WTC11 (cell line): ENCODE data around the gene B4GAT1. TPM values are rescaled to one million over a fixed set of nuclear protein-coding genes. Genes with fewer than 3 reads are reported as not detected.

Experiments used
- ATAC-seq: fragments of 200-7000 bp; cut with Tn5 transposase; 2 replicates; pipeline ENCODE4 v1.10.0; 2021; ENCODE audit warnings: mild to moderate bottlenecking, moderate library complexity
- CTCF ChIA-PET: fragments of 300-600 bp; sonication (Branson Sonifier 250); formaldehyde crosslinking; loops from one replicate; lab custom pipeline; 2021; ENCODE audit warnings: antibody characterized with exemption; lab: Charles Lee
- POLR2A ChIA-PET: fragments of 350-600 bp; sonication (Branson Sonifier 250); formaldehyde crosslinking; loops from one replicate; lab custom pipeline; 2021; ENCODE audit warnings: antibody characterized with exemption; lab: Charles Lee
- DNase-seq: peaks from one replicate; pipeline ENCODE4 v3.0.0; 2021; ENCODE audit warnings: low spot score
- H3K27ac Mint-ChIP-seq: 2 replicates; pipeline ENCODE4 v1.8.0; 2021; ENCODE audit warnings: mixed read lengths
- H3K27me3 Mint-ChIP-seq: 2 replicates; pipeline ENCODE4 v1.8.0; 2021; ENCODE audit warnings: low read depth, mild to moderate bottlenecking, moderate library complexity, mixed read lengths
- H3K36me3 Mint-ChIP-seq: 2 replicates; pipeline ENCODE4 v1.8.0; 2021; ENCODE audit warnings: mixed read lengths
- H3K4me1 Mint-ChIP-seq: 2 replicates; pipeline ENCODE4 v1.8.0; 2022; ENCODE audit warnings: mixed read lengths
- H3K4me3 Mint-ChIP-seq: 2 replicates; pipeline ENCODE4 v1.8.0; 2021; ENCODE audit warnings: mild to moderate bottlenecking, moderate library complexity, mixed read lengths
- H3K9me3 Mint-ChIP-seq: 2 replicates; pipeline ENCODE4 v1.8.0; 2021; ENCODE audit warnings: mixed read lengths
- CREM ChIP-seq: sonication (generic); formaldehyde crosslinking; IDR thresholded peaks from 2 replicates; pipeline ENCODE4 v1.8.1; 2022; ENCODE audit warnings: mild to moderate bottlenecking, missing genetic modification reagents, moderate library complexity
- ETV6 ChIP-seq: sonication (generic); formaldehyde crosslinking; IDR thresholded peaks from 2 replicates; pipeline ENCODE4 v1.8.1; 2022; ENCODE audit warnings: mild to moderate bottlenecking, missing genetic modification reagents
- FOXJ3 ChIP-seq: sonication (generic); formaldehyde crosslinking; IDR thresholded peaks from 2 replicates; pipeline ENCODE4 v1.9.0; 2021; ENCODE audit warnings: missing genetic modification reagents, mild to moderate bottlenecking, borderline replicate concordance
- GABPB1 ChIP-seq: sonication (generic); formaldehyde crosslinking; IDR thresholded peaks from 2 replicates; pipeline ENCODE4 v1.8.1; 2023; ENCODE audit warnings: mild to moderate bottlenecking, missing genetic modification reagents
- MXD4 ChIP-seq: fragments of 250-450 bp; sonication (Bioruptor Pico); IDR thresholded peaks from 2 replicates; pipeline ENCODE4 v1.8.0; 2021; ENCODE audit warnings: mild to moderate bottlenecking, moderate library complexity, borderline replicate concordance
- PRRX2 ChIP-seq: fragments of 250-450 bp; sonication (Bioruptor Pico); IDR thresholded peaks from 2 replicates; pipeline ENCODE4 v1.8.0; 2021; ENCODE audit warnings: mild to moderate bottlenecking
- SP1 ChIP-seq: sonication (generic); formaldehyde crosslinking; conservative IDR thresholded peaks from 2 replicates; pipeline ENCODE4 v1.8.1; 2022; ENCODE audit warnings: missing genetic modification reagents
- TEAD4 ChIP-seq: sonication (generic); formaldehyde crosslinking; IDR thresholded peaks from 2 replicates; pipeline ENCODE4 v1.8.0; 2022; ENCODE audit warnings: mild to moderate bottlenecking, missing genetic modification reagents
- TP53 ChIP-seq: sonication (generic); formaldehyde crosslinking; IDR thresholded peaks from 2 replicates; pipeline ENCODE4 v1.8.1; 2023; ENCODE audit warnings: mild to moderate bottlenecking, missing genetic modification reagents
- ZNF121 ChIP-seq: sonication (generic); formaldehyde crosslinking; IDR thresholded peaks from 2 replicates; pipeline ENCODE4 v1.8.0; 2023; ENCODE audit warnings: missing genetic modification reagents
- ZNF317 ChIP-seq: sonication (generic); formaldehyde crosslinking; IDR thresholded peaks from 2 replicates; pipeline ENCODE4 v1.8.1; 2023; ENCODE audit warnings: low read depth, mild to moderate bottlenecking, moderate library complexity, missing genetic modification reagents, borderline replicate concordance
- ZNF396 ChIP-seq: fragments of 250-450 bp; sonication (Bioruptor Pico); IDR thresholded peaks from 2 replicates; pipeline ENCODE4 v1.8.0; 2021; ENCODE audit warnings: mild to moderate bottlenecking, moderate library complexity, borderline replicate concordance
- total RNA-seq: library from RNA; stranded (reverse); gene quantifications from 3 replicates; pipeline ENCODE4 v1.2.3, GENCODE V29; 2021
- TF ChIP-seq, protein P1 (sequence below): sonication (generic); formaldehyde crosslinking; IDR thresholded peaks from 2 replicates; pipeline ENCODE4 v1.8.1; 2023; ENCODE audit warnings: mild to moderate bottlenecking, missing genetic modification reagents
- TF ChIP-seq, protein P2 (sequence below): sonication (generic); formaldehyde crosslinking; IDR thresholded peaks from 2 replicates; pipeline ENCODE4 v1.8.1; 2022; ENCODE audit warnings: low read depth, mild to moderate bottlenecking, moderate library complexity, missing genetic modification reagents, borderline replicate concordance
- TF ChIP-seq, protein P3 (sequence below): sonication (generic); formaldehyde crosslinking; IDR thresholded peaks from 2 replicates; pipeline ENCODE4 v1.8.0; 2022; ENCODE audit warnings: mild to moderate bottlenecking, missing genetic modification reagents
- TF ChIP-seq, protein P4 (sequence below): sonication (generic); formaldehyde crosslinking; IDR thresholded peaks from 2 replicates; pipeline ENCODE4 v1.8.0; 2022; ENCODE audit warnings: mild to moderate bottlenecking, missing genetic modification reagents
- TF ChIP-seq, protein P5 (sequence below): sonication (generic); formaldehyde crosslinking; IDR thresholded peaks from 2 replicates; pipeline ENCODE4 v1.8.1; 2022; ENCODE audit warnings: mild to moderate bottlenecking, missing genetic modification reagents, moderate library complexity, borderline replicate concordance
- TF ChIP-seq, protein P6 (sequence below): sonication (generic); formaldehyde crosslinking; IDR thresholded peaks from 2 replicates; pipeline ENCODE4 v1.8.1; 2022; ENCODE audit warnings: mild to moderate bottlenecking, moderate library complexity, missing genetic modification reagents

The B4GAT1 gene
- total RNA-seq, 1 experiment from 2014 or later, result 34.1 TPM

DNA sequence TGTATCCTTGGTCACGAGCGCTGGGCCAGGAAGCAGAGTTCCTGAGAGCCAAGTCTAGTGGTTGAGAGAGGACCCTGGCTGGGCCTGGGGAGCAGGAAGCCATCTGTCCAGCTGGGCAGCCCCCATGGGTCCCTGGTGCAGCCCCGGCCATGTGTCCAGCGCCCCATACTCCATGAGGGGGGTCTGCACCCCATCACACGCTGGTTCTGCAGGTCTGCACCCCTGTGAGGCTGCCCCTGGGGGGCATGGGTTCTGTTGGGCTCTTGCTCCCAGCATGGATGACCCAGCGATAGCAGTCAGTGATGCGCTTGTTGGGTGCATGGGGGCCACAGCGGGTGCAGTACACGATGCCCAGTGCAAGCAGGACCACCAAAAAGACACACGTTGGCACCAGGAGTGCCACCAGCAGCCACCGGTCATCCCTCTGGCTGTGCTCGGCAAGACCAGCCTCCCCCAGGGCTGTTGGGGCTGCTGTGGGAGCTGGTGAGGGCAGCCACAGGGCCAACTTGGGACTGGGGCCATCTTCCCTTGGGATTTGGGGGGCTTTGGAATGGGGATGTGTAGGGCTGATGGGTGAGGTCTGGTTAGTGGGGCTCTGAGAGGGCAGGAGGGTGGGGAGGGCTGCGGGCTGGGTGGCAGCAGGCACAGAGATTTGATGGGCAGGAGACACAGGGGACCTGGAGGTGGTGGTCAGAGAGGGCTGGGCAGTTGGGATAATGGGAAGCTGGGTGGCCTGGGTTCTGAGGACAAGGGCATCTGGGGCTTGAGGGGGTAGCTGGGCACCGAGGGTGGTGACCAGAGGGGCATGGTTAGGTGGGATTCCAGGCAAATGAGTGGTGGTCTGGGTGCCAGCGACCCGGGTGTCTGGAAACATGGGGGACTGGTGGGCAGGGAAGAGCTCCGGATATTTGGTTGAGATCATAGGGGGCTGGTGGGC, 32.6 kb downstream of the B4GAT1 start (continued):
- TF ChIP-seq, protein P1, sequence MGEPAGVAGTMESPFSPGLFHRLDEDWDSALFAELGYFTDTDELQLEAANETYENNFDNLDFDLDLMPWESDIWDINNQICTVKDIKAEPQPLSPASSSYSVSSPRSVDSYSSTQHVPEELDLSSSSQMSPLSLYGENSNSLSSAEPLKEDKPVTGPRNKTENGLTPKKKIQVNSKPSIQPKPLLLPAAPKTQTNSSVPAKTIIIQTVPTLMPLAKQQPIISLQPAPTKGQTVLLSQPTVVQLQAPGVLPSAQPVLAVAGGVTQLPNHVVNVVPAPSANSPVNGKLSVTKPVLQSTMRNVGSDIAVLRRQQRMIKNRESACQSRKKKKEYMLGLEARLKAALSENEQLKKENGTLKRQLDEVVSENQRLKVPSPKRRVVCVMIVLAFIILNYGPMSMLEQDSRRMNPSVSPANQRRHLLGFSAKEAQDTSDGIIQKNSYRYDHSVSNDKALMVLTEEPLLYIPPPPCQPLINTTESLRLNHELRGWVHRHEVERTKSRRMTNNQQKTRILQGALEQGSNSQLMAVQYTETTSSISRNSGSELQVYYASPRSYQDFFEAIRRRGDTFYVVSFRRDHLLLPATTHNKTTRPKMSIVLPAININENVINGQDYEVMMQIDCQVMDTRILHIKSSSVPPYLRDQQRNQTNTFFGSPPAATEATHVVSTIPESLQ (CRISPR knock-in tag), result no peak
- TF ChIP-seq, protein P2, sequence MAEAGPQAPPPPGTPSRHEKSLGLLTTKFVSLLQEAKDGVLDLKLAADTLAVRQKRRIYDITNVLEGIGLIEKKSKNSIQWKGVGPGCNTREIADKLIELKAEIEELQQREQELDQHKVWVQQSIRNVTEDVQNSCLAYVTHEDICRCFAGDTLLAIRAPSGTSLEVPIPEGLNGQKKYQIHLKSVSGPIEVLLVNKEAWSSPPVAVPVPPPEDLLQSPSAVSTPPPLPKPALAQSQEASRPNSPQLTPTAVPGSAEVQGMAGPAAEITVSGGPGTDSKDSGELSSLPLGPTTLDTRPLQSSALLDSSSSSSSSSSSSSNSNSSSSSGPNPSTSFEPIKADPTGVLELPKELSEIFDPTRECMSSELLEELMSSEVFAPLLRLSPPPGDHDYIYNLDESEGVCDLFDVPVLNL (CRISPR knock-in tag), result no peak
- TF ChIP-seq FOXJ3 (CRISPR knock-in tag) (no peak), CREM (CRISPR knock-in tag) (no peak), ZNF317 (CRISPR knock-in tag) (no peak), ETV6 (no peak), PRRX2 (CRISPR knock-in tag) (no peak)

DNA sequence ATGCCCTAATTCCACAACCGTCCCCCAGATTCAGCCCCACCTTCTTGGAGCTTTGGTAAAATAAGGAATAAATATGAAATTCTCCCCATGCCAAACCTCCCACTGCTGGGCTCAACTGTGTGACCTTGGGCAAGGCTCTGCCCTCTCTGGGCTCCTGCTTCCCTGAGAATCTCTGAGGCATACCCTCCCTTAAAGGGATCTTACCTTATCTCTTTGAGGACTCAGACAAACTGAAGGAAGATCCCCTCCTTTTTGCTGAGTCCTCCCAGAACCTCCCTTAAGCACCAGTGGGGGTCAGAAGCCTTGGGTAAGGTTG, 33.3 kb downstream of the B4GAT1 start:
- Mint-ChIP-seq H3K36me3 (peaks cover 8% of the 10 kb centered on the region), H3K9me3 (peaks cover 6% of the 10 kb centered on the region), H3K4me1 (peaks cover 30% of the 10 kb centered on the region), H3K4me3 (peak overlapping the region; percentile 87), H3K27me3 (peaks cover 10% of the 10 kb centered on the region), H3K27ac (0 out of 2 replicates have a peak overlapping the region, but pooled peaks have one; percentile 63)
- ChIA-PET POLR2A (interaction anchor here (1.3 to 2.3 kb wide), 3 partner anchors 13 to 57 kb away, joined by 5 to 20 read pairs (median 12); partner anchors contain the start of genes RIN1 and SLC29A2), CTCF (interaction anchor here (1.9 to 5.8 kb wide), 11 partner anchors 8 to 364 kb away, joined by 7 to 319 read pairs (median 45); partner anchors contain the start of genes B4GAT1, BRMS1, RBM4B and RIN1)
- TF ChIP-seq TEAD4 (CRISPR knock-in tag) (no peak), TP53 (CRISPR knock-in tag) (no peak), MXD4 (CRISPR knock-in tag) (no peak)
- TF ChIP-seq, protein P3, sequence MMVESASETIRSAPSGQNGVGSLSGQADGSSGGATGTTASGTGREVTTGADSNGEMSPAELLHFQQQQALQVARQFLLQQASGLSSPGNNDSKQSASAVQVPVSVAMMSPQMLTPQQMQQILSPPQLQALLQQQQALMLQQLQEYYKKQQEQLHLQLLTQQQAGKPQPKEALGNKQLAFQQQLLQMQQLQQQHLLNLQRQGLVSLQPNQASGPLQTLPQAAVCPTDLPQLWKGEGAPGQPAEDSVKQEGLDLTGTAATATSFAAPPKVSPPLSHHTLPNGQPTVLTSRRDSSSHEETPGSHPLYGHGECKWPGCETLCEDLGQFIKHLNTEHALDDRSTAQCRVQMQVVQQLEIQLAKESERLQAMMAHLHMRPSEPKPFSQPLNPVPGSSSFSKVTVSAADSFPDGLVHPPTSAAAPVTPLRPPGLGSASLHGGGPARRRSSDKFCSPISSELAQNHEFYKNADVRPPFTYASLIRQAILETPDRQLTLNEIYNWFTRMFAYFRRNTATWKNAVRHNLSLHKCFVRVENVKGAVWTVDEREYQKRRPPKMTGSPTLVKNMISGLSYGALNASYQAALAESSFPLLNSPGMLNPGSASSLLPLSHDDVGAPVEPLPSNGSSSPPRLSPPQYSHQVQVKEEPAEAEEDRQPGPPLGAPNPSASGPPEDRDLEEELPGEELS (CRISPR knock-in tag), result no peak
- TF ChIP-seq, protein P4, sequence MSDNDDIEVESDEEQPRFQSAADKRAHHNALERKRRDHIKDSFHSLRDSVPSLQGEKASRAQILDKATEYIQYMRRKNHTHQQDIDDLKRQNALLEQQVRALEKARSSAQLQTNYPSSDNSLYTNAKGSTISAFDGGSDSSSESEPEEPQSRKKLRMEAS (CRISPR knock-in tag), result no peak
- ATAC-seq (no peak), DNase-seq (no peak)

DNA sequence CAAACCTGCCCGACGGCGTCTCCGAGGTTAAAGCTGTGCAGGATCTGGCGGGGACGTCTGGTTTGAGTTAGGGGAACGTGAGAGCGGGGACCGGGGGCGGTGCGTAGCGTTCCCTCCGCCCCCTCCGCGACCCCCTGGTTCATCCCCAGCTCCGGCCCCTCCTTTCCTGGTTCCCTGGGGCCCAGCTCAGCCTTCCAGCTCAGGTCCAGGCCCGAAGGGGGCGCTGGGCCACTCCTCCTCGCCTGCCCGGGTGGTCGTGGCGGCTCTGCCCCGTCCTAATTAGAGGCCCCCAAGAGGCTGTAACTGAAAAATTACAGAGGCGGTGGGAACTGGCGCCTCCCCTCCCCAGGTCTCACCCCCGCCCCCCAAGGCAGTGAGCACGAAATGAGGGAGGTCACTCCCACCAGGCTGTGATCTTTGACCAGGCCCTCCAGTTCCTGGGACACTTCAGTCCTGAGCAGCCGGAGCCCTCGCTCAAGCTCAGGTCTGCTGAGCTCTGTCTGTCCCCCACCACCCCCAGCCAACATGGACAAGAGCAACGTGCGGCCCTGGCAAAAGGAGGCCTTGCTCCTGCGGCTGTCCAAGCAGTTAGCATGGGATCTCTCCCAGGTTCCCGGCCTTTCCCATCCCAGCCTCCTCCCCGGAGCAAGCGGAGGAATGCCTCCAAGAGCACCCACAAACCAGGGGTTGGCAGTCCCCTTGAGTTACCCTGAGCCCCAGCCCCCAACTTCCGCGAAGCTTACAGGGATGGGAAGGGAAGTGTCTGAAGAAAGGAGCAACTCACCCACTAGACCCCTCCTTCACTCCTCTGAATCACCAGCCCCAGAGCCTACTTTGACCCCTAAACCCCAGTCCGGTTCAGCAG, 33.9 kb downstream of the B4GAT1 start:
- peaks cover 25% of the 10 kb centered on the region for H3K4me1 Mint-ChIP-seq
- TF ChIP-seq ZNF396 (CRISPR knock-in tag) (no peak), SP1 (CRISPR knock-in tag) (peak; percentile 55; the same call in 1 of the 2 replicates), ZNF121 (CRISPR knock-in tag) (0 out of 2 replicates have a peak, but pooled peaks have one; percentile 13), GABPB1 (CRISPR knock-in tag) (0 out of 2 replicates have a peak, but pooled peaks have one; percentile 17)
- TF ChIP-seq, protein P5, sequence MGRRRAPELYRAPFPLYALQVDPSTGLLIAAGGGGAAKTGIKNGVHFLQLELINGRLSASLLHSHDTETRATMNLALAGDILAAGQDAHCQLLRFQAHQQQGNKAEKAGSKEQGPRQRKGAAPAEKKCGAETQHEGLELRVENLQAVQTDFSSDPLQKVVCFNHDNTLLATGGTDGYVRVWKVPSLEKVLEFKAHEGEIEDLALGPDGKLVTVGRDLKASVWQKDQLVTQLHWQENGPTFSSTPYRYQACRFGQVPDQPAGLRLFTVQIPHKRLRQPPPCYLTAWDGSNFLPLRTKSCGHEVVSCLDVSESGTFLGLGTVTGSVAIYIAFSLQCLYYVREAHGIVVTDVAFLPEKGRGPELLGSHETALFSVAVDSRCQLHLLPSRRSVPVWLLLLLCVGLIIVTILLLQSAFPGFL (CRISPR knock-in tag), result no peak
- TF ChIP-seq, protein P6, sequence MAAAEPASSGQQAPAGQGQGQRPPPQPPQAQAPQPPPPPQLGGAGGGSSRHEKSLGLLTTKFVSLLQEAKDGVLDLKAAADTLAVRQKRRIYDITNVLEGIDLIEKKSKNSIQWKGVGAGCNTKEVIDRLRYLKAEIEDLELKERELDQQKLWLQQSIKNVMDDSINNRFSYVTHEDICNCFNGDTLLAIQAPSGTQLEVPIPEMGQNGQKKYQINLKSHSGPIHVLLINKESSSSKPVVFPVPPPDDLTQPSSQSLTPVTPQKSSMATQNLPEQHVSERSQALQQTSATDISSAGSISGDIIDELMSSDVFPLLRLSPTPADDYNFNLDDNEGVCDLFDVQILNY, result no peak
- TF ChIP-seq, all 79 proteins: peak for 3
- ATAC-seq (peak; percentile 6), DNase-seq (peak; percentile 78)
- peaks cover under 1% of the 10 kb centered on the region for H3K9me3 Mint-ChIP-seq
- H3K4me3 Mint-ChIP-seq, result peak overlapping the region; percentile 87
- peaks cover 2% of the 10 kb centered on the region; the same call in 1 of the 2 replicates for H3K36me3 Mint-ChIP-seq
- H3K27ac Mint-ChIP-seq, result peak overlapping the region; percentile 96
- CTCF ChIA-PET, result interaction anchor here (0.7 to 5.8 kb wide), 40 partner anchors 9 to 607 kb away, joined by 3 to 319 read pairs (median 10); partner anchors contain the start of genes B4GAT1, BRMS1, DPP3 and FIBP
- POLR2A ChIA-PET, result interaction anchor here (0.6 to 2.8 kb wide), 15 partner anchors 9 to 487 kb away, joined by 3 to 20 read pairs (median 6); partner anchors contain the start of genes BRMS1, NPAS4, RIN1 and SLC29A2
- peaks cover 5% of the 10 kb centered on the region; the same call in 1 of the 2 replicates for H3K27me3 Mint-ChIP-seq
